Stimulated activated CD8-positive, alpha-beta memory T cell treated with anti-CD3 and anti-CD28 coated beads, Interleukin-4, amount 100 ng/mL, for 48 hours (primary cell): ENCODE measurements around the gene STRIT1.

Source experiments
- DNase-seq: peaks from one replicate; pipeline ENCODE4 v3.0.0-alpha.2; 2020

Gene STRIT1

DNA sequence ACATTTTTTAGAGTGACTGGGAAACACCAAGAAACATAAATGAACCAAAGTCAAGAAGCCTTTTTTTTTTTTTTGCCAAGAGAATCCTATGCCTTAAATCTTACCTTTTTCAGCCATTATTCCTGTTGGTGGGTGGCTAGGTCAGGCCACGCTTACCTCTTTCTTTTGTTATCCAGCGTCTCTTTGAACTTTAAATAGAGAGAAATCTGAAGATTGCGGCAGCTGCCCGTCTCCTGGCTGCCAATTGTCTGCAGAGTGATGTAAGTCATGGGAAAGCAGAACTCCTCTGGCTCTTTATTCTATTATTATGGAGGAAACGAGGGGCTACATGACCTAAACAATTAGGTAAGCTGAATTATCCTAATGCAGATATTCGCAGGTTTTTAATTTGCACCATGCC, at the start of gene STRIT1:
Gene STRIT1, minus strand, starts transcription at position 168 of the 400 bp plus-strand sequence.
- no peak for DNase-seq

DNA sequence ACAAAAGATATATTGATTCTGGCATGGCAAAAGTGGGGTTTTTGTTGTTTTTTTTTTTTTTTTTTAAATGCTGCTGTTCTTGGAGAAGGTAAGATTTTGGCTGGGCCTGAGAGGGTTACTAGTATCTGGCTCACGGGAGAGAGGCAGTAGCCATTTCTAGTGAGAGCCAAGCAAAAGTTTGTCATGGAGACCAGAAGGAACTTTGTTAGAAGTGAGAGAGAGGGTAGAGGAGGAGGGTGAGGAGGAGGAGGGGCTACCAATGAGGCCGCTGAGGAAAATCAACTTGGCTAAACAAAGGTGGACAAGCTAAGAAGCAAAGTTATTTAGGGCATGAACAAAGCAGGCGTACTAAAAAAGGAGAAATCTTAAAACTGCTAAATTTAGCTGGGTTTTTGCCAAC, 48.9 kb upstream of the STRIT1 start:
- no peak for DNase-seq

DNA sequence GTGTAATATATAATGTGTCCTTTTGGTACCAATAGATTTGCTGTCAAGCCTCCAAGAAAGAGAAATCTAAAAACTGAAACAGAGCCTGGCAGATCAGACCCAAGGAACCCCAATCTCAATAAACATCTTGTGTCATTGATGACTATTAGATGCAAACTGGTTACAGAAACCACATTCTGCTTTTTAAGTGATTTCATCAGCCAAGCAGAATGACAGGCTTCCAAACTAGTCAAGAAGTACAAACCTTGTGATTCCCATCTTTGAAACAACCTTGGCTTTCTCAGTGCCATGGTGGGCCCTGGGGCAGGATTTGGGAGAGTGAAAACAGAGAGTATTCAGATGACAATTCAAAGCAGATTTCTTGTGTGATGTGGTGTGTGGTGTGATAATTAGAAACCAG, 45.6 kb upstream of the STRIT1 start:
- no peak for DNase-seq

DNA sequence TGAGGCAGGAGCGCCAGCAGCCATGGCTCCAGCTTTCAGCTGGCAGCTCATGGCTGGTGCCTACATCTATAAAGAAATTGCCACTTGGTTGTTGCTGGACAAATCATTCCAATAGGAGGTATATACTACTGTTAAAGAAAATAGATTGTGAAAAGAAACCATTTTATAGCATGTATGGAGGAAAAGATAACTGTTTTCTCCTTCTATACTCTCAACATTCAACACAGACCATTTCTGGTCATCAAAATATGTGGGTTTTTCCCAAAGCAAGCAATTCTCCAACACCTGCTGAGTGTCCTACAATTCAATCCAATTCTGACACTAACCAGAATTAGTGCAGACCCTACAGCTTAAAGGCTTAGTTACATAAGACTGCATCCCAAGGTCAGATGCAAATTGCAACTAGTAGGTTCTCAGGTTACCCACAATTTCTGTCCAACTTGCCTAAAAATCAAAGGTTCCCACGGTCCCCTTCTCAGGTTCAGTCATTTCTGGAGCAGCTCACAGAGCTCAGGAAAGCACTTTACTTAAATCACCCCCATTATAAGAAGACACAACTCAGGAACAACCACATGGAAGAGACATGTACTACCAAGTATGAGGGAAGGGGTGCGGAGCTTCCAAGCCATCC, 42.4 kb upstream of the STRIT1 start:
- DNase-seq, result no peak

DNA sequence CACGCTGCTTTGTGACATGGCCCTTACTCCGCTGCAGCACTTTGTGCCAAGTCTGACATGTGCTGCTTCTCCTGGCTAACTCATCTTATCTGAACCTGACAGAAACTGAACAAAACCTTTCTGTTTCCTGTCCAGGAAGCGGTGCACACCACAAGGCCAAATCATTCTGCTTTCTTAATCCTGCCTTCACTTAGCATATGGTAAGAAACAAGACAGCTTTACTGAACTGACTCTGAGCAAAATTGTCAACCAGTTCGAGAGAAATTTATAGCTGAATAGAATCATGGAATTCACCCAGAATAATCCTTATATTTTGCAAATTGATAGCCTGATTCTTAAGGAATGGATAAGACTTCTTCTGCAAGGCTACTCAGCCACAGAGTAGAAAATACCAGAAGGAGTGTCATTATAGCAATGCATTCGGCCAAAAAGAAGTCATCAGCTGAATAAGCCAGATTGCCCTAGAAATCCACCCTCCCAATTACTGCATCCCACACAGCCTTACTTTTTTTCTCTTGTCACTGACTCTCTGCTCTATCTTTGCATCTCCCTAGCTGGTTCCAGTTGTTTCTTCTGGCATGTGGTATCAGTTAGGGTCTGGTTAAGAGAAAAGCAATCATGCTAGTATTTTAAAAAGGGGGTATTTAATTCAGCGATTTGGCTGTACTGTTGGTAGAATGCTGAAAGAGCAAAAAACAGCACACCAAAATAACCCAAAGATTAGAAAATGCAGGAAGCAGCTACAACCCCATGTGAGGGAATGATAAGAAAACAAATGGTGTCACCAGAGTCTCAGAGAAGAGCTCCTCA, 41.6 kb upstream of the STRIT1 start:
- DNase-seq, result no peak

DNA sequence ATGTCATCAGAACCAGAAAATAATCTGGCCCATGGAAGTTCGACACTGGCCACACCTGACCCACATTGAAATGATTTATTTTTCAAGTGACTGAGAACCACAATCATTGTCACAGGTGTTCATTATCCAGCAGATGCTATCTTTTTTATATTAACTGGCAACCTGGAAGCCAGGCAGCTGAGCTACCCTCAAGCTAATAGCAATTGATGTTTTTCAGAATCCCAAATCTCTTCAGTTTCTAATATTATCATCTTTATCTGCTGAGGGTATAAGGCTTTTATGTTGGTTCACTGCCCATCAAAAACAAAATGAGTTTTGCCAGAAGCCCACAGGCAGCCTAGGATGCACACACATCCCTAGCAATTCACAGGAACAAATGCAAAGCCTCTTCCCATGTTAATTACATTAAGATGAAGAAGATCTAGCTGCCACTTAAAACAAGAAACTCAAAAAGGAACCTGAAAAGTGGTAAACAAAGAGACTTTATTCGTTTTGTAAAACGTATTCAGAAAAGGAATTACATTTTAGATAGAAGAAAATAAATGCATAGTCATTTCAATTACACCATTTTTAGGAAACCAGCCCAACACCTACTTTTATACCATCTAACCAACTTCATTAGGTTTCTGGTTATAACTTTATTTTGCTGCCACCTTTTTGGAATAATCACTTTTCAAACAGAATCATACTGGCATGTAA, 40.9 kb upstream of the STRIT1 start:
- no peak for DNase-seq

DNA sequence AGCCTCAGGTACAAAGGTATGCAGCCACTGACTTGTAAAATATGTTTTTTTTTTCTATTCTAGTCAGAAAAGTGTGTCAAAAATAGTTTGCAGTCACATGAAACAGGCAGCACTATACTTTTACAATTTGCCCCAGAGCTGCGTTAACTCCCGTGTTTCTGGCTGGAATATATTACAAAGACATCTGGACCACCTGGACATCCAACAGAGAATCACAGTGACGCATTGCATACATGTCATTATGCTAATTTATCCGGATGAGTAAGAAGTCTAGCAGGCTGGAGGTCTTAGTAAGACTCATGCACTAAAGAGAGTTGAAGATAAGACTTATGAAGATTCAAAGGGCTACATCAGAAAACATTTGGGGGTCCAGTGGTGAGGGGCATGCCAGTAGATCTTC, 39.2 kb upstream of the STRIT1 start:
- no peak for DNase-seq

DNA sequence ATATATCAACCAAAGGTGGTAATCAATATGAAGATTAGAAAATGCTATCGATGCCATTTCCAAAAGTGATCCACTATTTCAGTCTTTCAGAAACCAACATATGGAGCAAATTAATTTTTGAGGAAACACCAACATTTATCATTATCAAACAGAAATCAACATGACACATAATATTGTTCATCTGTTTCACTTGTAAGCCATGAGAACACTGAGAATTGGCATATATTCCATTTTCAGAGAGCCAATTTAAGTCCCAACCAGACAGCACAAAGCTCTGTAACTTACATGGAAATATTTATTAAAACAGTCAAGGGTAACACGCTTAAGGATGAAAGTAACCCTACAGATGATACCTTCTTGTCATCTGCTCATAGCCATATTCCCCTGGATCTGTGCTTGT, 37.6 kb upstream of the STRIT1 start:
- DNase-seq, result no peak

DNA sequence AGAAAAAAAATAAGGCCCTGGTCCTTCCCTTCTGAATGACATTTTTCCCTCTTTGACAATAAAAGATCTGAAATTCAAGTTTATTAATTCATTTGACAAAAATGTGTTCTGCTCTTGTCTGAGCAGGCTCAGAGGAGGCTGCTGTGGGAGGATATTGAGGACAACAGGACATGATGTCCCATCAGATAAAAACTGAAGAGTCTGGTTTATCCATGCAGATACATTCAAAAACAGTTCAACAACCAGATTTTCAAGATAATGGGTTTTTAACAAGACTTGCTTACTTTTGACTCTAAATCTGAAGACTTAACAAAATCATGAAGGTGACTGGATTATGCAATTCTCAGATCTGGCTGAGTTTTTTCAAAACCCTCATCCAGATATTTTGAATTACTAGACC, 36.9 kb upstream of the STRIT1 start:
- DNase-seq, result no peak

DNA sequence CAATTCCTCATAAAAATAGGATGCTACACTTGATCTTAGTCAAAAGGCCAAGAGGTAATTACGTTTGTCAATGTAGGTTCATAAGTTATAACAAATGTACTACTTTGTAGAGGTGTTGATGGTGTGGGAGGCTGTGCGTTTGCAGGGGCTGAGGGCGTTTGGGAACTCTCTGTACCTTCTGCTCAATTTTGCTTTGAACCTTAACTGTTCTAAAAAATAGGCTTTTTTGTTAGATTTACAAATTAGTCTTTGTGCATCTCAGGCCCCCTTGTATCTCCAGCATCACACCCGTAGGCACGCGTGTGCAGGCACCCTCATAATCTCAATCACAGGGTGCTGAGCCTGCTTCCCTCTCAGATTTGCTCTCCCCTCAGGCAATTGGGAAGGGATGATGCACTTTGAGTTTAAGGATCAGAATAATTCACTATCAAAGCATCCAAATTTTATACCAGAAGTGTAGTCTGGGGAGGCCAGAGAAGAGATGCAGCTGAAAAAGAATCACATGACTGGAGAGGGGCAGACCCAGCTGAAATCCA, 36.1 kb upstream of the STRIT1 start:
- DNase-seq, result no peak

DNA sequence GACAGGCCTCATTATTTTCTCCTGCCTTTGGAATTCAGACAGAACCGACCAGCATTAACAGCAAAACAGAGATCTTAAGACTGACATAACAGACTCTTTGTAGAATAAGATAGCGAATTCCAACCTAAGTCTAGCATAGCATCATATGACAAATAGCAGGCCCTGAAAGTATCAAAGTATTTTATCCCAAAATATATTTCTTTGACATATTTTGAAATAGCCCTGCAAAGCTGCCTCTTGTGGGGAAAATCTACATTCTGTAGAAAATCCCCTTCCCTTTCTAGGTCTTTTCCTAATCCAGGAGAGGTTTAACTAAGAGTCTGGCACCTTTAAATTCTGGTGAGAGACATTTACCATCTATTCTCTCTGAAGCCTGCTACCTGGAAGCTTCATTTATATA, 34.4 kb upstream of the STRIT1 start:
- DNase-seq, result no peak

DNA sequence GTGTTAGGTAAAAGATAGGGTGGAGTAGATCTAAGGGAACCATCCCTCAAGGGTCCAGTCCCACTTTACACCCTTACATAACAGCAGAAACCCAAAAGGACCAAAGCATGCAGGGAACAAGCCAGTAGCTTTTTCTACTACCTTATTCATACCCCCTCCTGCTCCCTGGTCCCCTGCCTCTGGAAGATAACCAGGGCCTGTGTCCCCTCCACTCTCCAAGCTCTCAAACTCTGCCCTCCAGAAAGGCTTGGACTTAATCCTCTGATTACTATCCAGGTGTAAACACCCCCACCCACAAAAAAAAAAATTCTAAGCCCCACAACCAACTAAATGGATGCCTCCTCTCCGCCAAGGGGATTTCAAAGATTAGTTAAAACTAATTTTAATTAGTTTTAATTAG, 33.9 kb upstream of the STRIT1 start:
- no peak for DNase-seq

DNA sequence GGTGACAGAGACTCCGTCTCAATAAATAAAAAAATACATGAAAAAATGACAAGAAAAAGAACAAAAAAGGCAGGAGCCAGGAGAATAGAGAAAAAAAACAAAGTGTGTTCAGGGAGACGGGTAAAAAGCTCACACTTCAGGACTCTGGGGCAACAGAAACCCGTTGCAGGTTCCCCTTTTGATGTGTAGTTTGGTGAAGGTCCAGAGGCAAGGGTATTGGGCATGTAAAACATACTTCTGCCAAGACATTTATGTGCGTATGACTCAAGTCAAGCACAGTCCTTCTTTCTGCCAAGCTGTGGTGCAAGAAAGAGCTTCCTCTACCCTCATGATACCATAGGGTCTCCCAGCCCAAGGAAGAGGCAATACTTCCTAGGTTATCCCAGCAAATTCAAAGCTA, 33.4 kb upstream of the STRIT1 start:
- no peak for DNase-seq

DNA sequence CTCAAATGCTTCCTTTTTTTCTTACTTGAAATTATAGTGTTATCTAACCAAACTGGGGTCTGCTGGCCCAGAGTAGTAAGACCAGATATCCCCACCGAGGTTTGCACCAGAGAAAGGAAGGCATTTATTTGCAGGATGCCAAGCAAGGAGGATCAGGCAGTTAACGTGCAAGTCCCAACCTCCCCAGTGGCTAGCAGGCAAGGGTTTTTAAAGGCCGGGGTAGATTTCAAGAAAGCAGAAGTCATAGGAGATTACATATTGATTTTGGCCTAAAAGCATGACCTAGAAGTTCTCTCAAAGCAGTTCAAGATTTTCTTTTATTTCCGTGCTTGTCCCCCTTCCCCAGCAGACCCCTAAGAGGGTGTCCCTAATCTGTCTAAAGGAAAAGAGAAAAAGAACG, 32.8 kb upstream of the STRIT1 start:
- no peak for DNase-seq

DNA sequence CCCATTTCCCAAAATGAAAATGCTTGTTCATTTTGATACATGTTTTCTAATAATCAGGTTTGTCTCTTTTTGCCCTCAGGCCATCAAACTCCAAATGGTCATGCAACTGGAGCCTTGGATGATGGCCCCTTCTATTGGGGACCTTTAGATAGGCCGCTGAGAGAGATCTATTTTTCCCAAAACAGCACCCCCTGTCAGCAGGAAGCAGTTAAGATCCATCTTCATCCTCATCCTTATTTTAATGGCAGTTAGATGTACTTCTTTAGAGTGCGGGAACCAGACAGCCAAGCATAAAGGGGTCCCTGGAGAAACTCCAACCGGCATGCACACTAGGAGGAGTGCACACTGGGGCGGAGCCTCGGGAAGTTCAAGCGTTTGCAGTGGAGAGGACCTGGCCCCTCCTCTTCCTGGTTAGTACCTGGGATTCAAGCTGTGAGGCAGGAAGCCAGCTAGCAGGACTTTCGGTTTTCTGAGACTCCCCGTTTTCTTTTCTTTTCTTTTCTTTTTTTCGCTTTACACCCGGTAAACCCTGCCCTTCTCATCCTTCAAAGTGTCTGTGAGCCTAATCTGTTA, 31.9 kb upstream of the STRIT1 start:
- DNase-seq, result no peak

DNA sequence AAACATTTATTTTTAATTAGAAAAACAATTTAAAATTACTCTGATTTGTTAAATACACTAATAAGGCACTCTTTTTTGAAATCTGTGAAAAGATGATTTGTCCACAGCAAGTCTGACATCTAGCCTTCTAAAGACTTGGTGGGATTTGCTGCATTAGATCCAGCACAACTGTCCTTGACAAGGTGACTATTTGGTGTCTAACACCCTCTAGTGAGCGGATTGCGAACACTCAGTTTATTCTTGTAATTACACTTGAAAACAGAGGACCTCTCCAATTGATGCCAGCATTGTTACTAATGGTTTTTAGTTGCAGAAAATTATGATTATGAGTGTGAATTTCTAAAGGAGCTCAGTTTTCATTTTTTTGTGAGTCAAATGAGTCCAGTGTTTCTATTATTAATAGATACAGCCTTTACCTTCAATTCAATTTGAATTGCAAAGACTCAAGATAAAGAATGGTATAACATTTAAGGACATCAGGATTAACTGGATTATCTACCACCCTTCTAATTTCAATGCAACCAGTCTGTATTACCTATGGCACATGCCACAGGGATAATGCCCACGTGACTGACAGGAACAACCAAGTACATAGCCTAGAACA, 29.7 kb upstream of the STRIT1 start:
- DNase-seq, result no peak

DNA sequence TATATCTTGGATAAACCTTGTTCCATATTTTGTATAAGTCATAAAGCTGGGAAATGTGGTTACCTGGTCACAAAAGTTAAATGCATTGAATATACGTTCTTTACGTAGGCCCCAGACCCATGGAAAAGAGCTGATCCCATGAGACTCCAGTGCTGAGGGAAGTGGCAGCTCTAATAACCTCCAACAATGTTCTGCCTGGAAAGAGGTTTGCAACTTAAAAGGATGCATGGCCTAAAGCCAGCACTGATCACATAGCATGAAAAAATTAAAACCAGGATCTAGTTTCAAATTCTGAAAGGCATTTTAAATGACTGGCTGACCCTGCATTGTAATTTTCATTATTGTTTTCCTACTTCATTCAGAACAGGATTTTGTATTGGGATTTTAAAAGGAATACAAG, 27.9 kb upstream of the STRIT1 start:
- DNase-seq, result no peak

DNA sequence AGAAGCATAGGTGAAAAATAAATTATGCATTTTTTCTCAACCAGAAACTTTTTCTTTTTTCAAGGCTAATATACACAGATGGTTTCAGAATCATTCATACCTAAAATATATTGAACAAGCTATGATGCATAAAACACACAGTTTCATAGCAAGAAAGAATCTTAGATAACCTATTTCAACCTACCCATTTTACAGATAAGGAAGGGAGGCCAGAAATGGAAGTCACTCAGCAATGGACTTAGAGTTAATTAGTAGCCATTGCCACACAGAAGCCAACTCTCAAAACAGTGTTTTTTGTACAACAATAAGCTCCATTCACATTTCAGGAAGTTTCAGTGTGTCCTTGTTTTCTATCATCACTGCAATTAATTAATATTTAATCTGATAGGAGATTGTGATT, 27.5 kb upstream of the STRIT1 start:
- no peak for DNase-seq

DNA sequence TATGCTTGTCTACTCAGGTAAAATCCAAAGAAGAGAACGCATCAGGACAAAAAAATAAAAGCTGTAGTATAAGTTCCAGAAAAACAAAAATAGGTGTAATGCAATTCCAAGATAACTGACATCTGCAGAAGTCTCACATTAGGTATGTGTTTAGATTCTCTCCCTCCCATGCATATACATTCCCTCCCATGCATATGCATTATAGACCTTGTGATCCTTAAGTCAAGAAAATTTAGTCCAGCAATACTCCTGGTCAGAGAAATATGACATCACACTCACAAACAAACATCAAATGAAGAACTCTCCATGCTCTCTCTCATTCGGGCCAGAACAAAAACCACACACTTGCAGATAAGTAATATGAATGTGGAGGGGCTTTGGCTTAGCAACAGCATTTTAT, 25.3 kb upstream of the STRIT1 start:
- DNase-seq, result no peak

DNA sequence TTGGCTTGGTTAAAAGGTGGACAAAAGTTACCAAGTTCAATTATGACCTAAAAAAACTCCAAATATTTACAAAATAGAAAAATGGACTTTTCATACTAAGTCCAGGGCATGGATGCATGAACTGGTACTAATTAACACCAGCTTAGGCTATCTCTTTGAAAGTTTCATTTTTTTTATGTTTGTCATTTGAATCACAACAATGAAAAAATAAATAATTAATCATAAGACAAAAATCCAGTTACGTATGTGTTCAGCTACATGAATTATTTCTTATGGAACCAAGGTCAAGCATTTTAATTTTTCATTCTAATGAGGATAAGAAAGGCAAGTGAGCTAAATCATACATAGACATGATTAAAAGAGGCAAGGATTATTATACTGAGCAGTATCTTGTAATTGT, 23.7 kb upstream of the STRIT1 start:
- DNase-seq, result no peak

DNA sequence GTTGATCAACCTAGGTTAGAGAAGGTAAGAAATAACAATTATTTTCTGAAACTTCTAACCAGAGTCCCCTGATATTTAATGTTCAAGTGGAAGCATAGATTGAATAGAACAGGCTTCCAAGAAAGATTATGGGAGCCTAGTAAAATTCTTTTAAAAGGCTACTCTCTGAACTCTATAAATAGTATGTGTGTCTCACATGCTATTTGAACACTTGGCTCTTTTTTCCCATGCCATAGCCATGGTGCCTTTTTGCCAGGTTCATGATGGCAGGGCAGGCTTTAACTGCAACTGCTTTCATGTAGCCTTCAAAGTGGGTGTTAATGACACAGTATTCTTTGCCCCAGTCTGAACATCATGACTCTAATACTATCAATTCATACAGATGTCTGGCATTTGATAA, 22.9 kb upstream of the STRIT1 start:
- no peak for DNase-seq

DNA sequence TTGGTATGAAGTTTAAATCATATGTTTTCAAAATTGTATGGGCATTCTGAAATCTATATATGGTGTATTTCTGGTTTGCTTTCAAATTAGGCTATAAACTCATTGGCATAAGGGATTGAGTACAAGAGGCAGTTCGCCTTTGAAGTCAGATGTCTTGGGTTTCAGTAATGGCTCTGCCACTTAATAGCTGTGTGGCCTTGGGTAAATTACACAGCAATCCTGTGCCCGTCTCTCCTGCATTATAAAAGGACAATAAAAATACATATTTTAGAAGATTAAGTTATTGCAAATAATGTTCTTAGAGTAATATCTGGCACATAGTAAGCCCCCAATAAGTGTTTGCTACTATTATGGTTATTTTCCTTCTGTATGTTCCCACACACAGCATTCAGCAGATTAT, 20.4 kb upstream of the STRIT1 start:
- no peak for DNase-seq

DNA sequence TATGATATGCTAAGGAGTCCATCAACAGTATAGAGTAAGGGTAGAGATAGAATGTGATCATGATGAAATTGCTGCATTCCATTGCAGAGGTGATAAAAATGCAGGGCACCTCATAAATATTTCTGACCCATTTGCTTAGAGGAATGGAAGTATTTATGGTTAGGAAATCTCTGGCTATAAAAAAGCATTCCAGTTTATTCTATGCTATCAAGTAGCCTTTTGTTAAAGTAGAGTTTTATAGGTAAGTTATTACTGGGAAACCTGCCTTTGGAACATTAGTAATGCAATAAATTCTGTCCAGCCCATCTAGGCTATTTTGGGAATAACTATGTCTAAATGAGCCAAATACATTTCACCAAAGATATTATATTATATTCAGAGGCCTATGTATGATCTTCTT, 19.8 kb upstream of the STRIT1 start:
- DNase-seq, result no peak
